A549 (cell line): ENCODE measurements around the gene SMAD3. TPM values are rescaled to one million over a fixed set of nuclear protein-coding genes. Genes with fewer than 3 reads are reported as not detected.

Experiments
- CEBPB ChIP-seq, 2 experiments: fragments of >200 bp in 1 of 2; sonication (Bioruptor Twin) in 1 of 2; formaldehyde crosslinking in 1 of 2; IDR thresholded peaks; 2 replicates each; pipeline ENCODE4 v1.6.1; 2012 to 2016
- CHD2 ChIP-seq: fragments of 150-350 bp; IDR thresholded peaks from 2 replicates; pipeline ENCODE4 v1.6.1; 2014; ENCODE audit warnings: low read length; ENCODE audit not compliant: partially characterized antibody
- CTCF ChIP-seq: fragments of >200 bp; sonication (Bioruptor Twin); formaldehyde crosslinking; IDR thresholded peaks from 3 replicates; pipeline ENCODE4 v1.5.1; 2016
- E2F6 ChIP-seq: IDR thresholded peaks from 2 replicates; pipeline ENCODE4 v1.6.1; 2012; ENCODE audit warnings: low read depth, borderline replicate concordance
- EHF ChIP-seq: fragments of 250-450 bp; sonication (Bioruptor Pico); IDR thresholded peaks from 2 replicates; pipeline ENCODE4 v1.5.0; 2020; ENCODE audit warnings: mild to moderate bottlenecking
- ELK1 ChIP-seq: fragments of 150-350 bp; IDR thresholded peaks from 2 replicates; pipeline ENCODE4 v1.6.1; 2014; ENCODE audit warnings: low read depth, mild to moderate bottlenecking, low read length
- FOSB ChIP-seq: fragments of 250-450 bp; sonication (Bioruptor Pico); IDR thresholded peaks from 2 replicates; pipeline ENCODE4 v1.5.0; 2020; ENCODE audit warnings: mild to moderate bottlenecking, moderate library complexity
- FOXS1 ChIP-seq: fragments of 250-450 bp; sonication (Bioruptor Pico); IDR thresholded peaks from 2 replicates; pipeline ENCODE4 v1.5.0; 2020; ENCODE audit warnings: mild to moderate bottlenecking, moderate library complexity
- JUNB ChIP-seq: fragments of >200 bp; sonication (Bioruptor Twin); formaldehyde crosslinking; IDR thresholded peaks from 2 replicates; pipeline ENCODE4 v1.6.1; 2016
- MAFK ChIP-seq: fragments of 450-650 bp; IDR thresholded peaks from 2 replicates; pipeline ENCODE4 v1.6.1; 2014; ENCODE audit not compliant: partially characterized antibody
- PBX3 ChIP-seq: IDR thresholded peaks from 2 replicates; pipeline ENCODE4 v1.6.1; 2012
- RARB ChIP-seq: fragments of 250-450 bp; sonication (Bioruptor Pico); IDR thresholded peaks from 2 replicates; pipeline ENCODE4 v1.8.0; 2021; ENCODE audit warnings: mild to moderate bottlenecking, moderate library complexity
- RCOR1 ChIP-seq: fragments of 150-350 bp; IDR thresholded peaks from 2 replicates; pipeline ENCODE4 v1.6.1; 2014; ENCODE audit warnings: antibody characterized with exemption, low read length, low read depth
- REST ChIP-seq: fragments of 200-600 bp; sonication (generic); IDR thresholded peaks from 2 replicates; pipeline ENCODE4 v1.6.1; 2016; ENCODE audit warnings: antibody characterized with exemption, mild to moderate bottlenecking, moderate library complexity
- RFX5 ChIP-seq: fragments of 450-650 bp; IDR thresholded peaks from 2 replicates; pipeline ENCODE4 v1.7.1; 2014; ENCODE audit warnings: antibody characterized with exemption, mild to moderate bottlenecking, moderate library complexity
- SMC3 ChIP-seq: fragments of >200 bp; sonication (Bioruptor Twin); formaldehyde crosslinking; IDR thresholded peaks from 3 replicates; pipeline ENCODE4 v1.6.1; 2018; ENCODE audit warnings: inconsistent platforms
- SREBF2 ChIP-seq: fragments of 450-650 bp; IDR thresholded peaks from 2 replicates; pipeline ENCODE4 v1.6.1; 2014; ENCODE audit warnings: mild to moderate bottlenecking, moderate library complexity
- USF2 ChIP-seq: fragments of 450-650 bp; IDR thresholded peaks from 2 replicates; pipeline ENCODE4 v1.6.1; 2014; ENCODE audit warnings: antibody characterized with exemption
- ZSCAN20 ChIP-seq: fragments of 250-450 bp; sonication (Bioruptor Pico); IDR thresholded peaks from 2 replicates; pipeline ENCODE4 v1.8.0; 2022; ENCODE audit warnings: mild to moderate bottlenecking, moderate library complexity
- polyA plus RNA-seq, 4 experiments: library from polyadenylated mRNA; depleted of rRNA in 3 of 4; stranded (reverse); fragments of >200 nt; fragmentation: RNase III in 1 of 4; extraction: RNeasy Plus Mini Kit Qiagen cat#74134 plus additional on column Dnase treatment in 1 of 4; gene quantifications; 2 replicates in 3 of 4; 3 replicates in 1 of 4; pipeline ENCODE4 v1.2.3, GENCODE V29; 2011 to 2017

SMAD3 gene
- polyA plus RNA-seq, 2 of the 4 experiments (the other 2 are of a cell fraction) = 74.6 to 77.2 TPM

GRCh38 chr15:67126551-67127330, 61.3 kb downstream of the SMAD3 start (continued):
- no peak for TF ChIP-seq CTCF
- TF ChIP-seq USF2 = no peak
- no peak for TF ChIP-seq ZSCAN20 (CRISPR knock-in tag)
- TF ChIP-seq MAFK = no peak
- TF ChIP-seq CHD2 = no peak
- no peak for TF ChIP-seq RFX5
- no peak for TF ChIP-seq CEBPB (IDR thresholded peaks at IDR 0.05)
- no peak for TF ChIP-seq REST
- no peak for TF ChIP-seq RCOR1
- no peak; the same call in 1 of the 2 replicates for TF ChIP-seq RARB (CRISPR knock-in tag)
- no peak for TF ChIP-seq JUNB
- no peak for TF ChIP-seq ELK1
- no peak for TF ChIP-seq SREBF2
- no peak for TF ChIP-seq SMC3
- TF ChIP-seq PBX3 = 0 out of 2 replicates have a peak, but pooled peaks have one; percentile 17
- 0 out of 2 replicates have a peak, but pooled peaks have one; percentile 4 for TF ChIP-seq FOXS1 (CRISPR knock-in tag)
- peak; percentile 78; the same call in 1 of the 2 replicates for TF ChIP-seq FOSB
- TF ChIP-seq E2F6 = peak; percentile 39
- peak; percentile 20; the same call in 1 of the 2 replicates for TF ChIP-seq EHF
- TF ChIP-seq, all 56 proteins: peak for 13
